Gastrocnemius medialis (tissue), 4 donors: ENCODE data around the gene DDX10.

Source experiments
- POLR2A ChIP-seq, 2 donors: fragments of 450-650 bp; IDR thresholded peaks; one replicate each; pipeline ENCODE4 v1.6.1; 2017; ENCODE audit warnings: antibody characterized with exemption in 2 of 2, mild to moderate bottlenecking in 2 of 2, moderate library complexity in 2 of 2
- TF ChIP-seq, protein P1 (sequence below), 5 experiments: fragments of 450-650 bp in 3 of 5; fragments of 200-600 bp in 2 of 5; sonication (generic) in 2 of 5; IDR thresholded peaks in 4 of 5; conservative IDR thresholded peaks in 1 of 5; 1 replicate in 4 of 5; 2 replicates in 1 of 5; pipeline ENCODE4 v1.5.1; 2016 to 2019; ENCODE audit warnings: antibody characterized with exemption in 5 of 5, mild to moderate bottlenecking in 3 of 5, moderate library complexity in 3 of 5

DNA sequence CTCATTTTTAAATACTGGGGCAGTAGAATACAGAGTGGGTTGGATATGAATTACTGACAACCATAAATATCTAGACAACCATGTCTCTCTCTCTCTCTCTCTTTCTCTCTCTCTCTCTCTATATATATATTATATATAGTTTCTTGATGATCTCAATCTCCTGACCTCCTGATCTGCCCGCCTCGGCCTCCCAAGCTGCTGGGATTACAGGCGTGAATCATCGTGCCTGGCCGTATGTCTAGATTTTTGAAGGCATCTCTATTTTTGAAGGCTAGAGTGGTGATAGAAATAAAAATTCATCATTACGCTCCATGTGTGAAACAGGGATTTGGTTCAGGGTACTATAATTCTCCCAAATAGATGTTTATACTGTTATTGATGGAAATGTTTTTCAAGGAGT, 84.1 kb downstream of the DDX10 start:
- no peak for TF ChIP-seq POLR2A (IDR thresholded peaks at IDR 0.05)
- TF ChIP-seq, protein P1, sequence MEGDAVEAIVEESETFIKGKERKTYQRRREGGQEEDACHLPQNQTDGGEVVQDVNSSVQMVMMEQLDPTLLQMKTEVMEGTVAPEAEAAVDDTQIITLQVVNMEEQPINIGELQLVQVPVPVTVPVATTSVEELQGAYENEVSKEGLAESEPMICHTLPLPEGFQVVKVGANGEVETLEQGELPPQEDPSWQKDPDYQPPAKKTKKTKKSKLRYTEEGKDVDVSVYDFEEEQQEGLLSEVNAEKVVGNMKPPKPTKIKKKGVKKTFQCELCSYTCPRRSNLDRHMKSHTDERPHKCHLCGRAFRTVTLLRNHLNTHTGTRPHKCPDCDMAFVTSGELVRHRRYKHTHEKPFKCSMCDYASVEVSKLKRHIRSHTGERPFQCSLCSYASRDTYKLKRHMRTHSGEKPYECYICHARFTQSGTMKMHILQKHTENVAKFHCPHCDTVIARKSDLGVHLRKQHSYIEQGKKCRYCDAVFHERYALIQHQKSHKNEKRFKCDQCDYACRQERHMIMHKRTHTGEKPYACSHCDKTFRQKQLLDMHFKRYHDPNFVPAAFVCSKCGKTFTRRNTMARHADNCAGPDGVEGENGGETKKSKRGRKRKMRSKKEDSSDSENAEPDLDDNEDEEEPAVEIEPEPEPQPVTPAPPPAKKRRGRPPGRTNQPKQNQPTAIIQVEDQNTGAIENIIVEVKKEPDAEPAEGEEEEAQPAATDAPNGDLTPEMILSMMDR (IDR thresholded peaks at IDR 0.05 in 4 of 5, conservative IDR thresholded peaks at IDR 0.05 in 1 of 5): no peak
